Right lobe of liver (tissue), 4 donors: ENCODE results near the gene C22orf31.

Source experiments
- CTCF ChIP-seq, 4 donors: fragments of 200-600 bp in 3 of 4; fragments of 450-650 bp in 1 of 4; IDR thresholded peaks; one replicate each; pipeline versions ENCODE4 v1.5.1 to v1.8.0; 2016 to 2022; ENCODE audit warnings: antibody characterized with exemption in 4 of 4, mild to moderate bottlenecking in 2 of 4
- POLR2A ChIP-seq: fragments of 450-650 bp; IDR thresholded peaks from one replicate; pipeline ENCODE4 v1.6.1; 2017; ENCODE audit warnings: antibody characterized with exemption, mild to moderate bottlenecking
- donor health status: DM: no; HTN: no; CAD: no.
- donor health status: DM: no; HTN: no; CAD: no.
- donor health status: DM: no; HTN: yes; CAD: no.

GRCh38 chr22:29082826-29083545, 21.4 kb upstream of the C22orf31 start:
- TF ChIP-seq CTCF (IDR thresholded peaks at IDR 0.05): no peak
- no peak for TF ChIP-seq POLR2A
